Activated CD4-positive, alpha-beta memory T cell treated with anti-CD3 and anti-CD28 coated beads for 36 hours (primary cell): ENCODE results near the gene NSMCE3. TPM values are rescaled to one million over a fixed set of nuclear protein-coding genes. Genes with fewer than 3 reads are reported as not detected.
"Not testable (repeated sequence)": the region's sequence is repeated elsewhere in the genome, so short reads cannot be mapped to it uniquely, and the experiment has no call there.

Experiments used
- CTCF ChIA-PET: fragments of 350-600 bp; sonication (Branson Sonifier 250); formaldehyde crosslinking; loops from one replicate; lab custom pipeline; 2021; ENCODE audit warnings: antibody characterized with exemption, inconsistent platforms; lab: Charles Lee
- POLR2A ChIA-PET: fragments of 350-600 bp; sonication (Branson Sonifier 250); formaldehyde crosslinking; loops from one replicate; lab custom pipeline; 2021; ENCODE audit warnings: antibody characterized with exemption; lab: Charles Lee
- DNase-seq: peaks from one replicate; pipeline ENCODE4 v3.0.0-alpha.2; 2020
- H3K27ac Mint-ChIP-seq: one replicate; pipeline ENCODE4 v1.8.0; 2021; ENCODE audit warnings: mixed read lengths
- H3K27me3 Mint-ChIP-seq: one replicate; pipeline ENCODE4 v1.8.0; 2021; ENCODE audit warnings: mixed read lengths
- H3K36me3 Mint-ChIP-seq: one replicate; pipeline ENCODE4 v1.8.0; 2021; ENCODE audit warnings: mixed read lengths
- H3K4me1 Mint-ChIP-seq: one replicate; pipeline ENCODE4 v1.8.0; 2021; ENCODE audit warnings: low read depth, mixed read lengths
- H3K4me3 Mint-ChIP-seq: one replicate; pipeline ENCODE4 v1.8.0; 2021; ENCODE audit warnings: mild to moderate bottlenecking, mixed read lengths
- H3K9me3 Mint-ChIP-seq: one replicate; pipeline ENCODE4 v1.8.0; 2021; ENCODE audit warnings: mixed read lengths
- intact Hi-C: fragments of 100-400 bp; cut with micrococcal nuclease; formaldehyde crosslinking; loops from one replicate; pipeline ENCODE4 v1.15.1; 2023
- total RNA-seq, 2 experiments: library from RNA; stranded (reverse); gene quantifications; one replicate each; pipeline ENCODE4 v1.2.3, GENCODE V29; 2021

The NSMCE3 gene
- total RNA-seq, 2 experiments from 2014 or later: 7.7 TPM

GRCh38 chr15:29226436-29227208 is 43.0 kb downstream of the NSMCE3 start:
- ChIA-PET CTCF (no interaction called here), POLR2A (no interaction called here)
- Mint-ChIP-seq H3K36me3 (no peaks in the 10 kb centered on the region), H3K27ac (no peak overlapping the region), H3K9me3 (no peaks in the 10 kb centered on the region), H3K4me3 (no peak overlapping the region), H3K27me3 (peaks cover 30% of the 10 kb centered on the region), H3K4me1 (no peaks in the 10 kb centered on the region)
- intact Hi-C loops: no loop called here
- no peak for DNase-seq

GRCh38 chr15:29225534-29226234 is 43.9 kb downstream of the NSMCE3 start:
- CTCF ChIA-PET: no interaction called here
- Mint-ChIP-seq H3K4me1 (no peaks in the 10 kb centered on the region), H3K36me3 (no peaks in the 10 kb centered on the region), H3K27me3 (peaks cover 29% of the 10 kb centered on the region), H3K27ac (no peak overlapping the region), H3K4me3 (no peak overlapping the region), H3K9me3 (no peaks in the 10 kb centered on the region)
- intact Hi-C loops: no loop called here
- DNase-seq: no peak
- POLR2A ChIA-PET: no interaction called here

- H3K4me1 Mint-ChIP-seq, H3K4me3 Mint-ChIP-seq, POLR2A ChIA-PET, CTCF ChIA-PET, H3K9me3 Mint-ChIP-seq, H3K27ac Mint-ChIP-seq, H3K36me3 Mint-ChIP-seq, DNase-seq, intact Hi-C loops: not testable (repeated sequence)
- H3K27me3 Mint-ChIP-seq: peaks cover 26% of the 10 kb centered on the region
These were observed 44.6 kb downstream of the NSMCE3 start for GRCh38 chr15:29224987-29225363.

GRCh38 chr15:29224235-29224986 is 45.2 kb downstream of the NSMCE3 start:
- DNase-seq, H3K4me3 Mint-ChIP-seq, H3K9me3 Mint-ChIP-seq, CTCF ChIA-PET, H3K36me3 Mint-ChIP-seq, H3K27ac Mint-ChIP-seq, intact Hi-C loops, H3K4me1 Mint-ChIP-seq, POLR2A ChIA-PET: not testable (repeated sequence)
- peaks cover 28% of the 10 kb centered on the region for H3K27me3 Mint-ChIP-seq

- CTCF ChIA-PET: no interaction called here
- no peaks in the 10 kb centered on the region for H3K36me3 Mint-ChIP-seq
- intact Hi-C loops: no loop called here
- no peaks in the 10 kb centered on the region for H3K4me1 Mint-ChIP-seq
- H3K4me3 Mint-ChIP-seq: no peak overlapping the region
- DNase-seq: no peak
- POLR2A ChIA-PET: no interaction called here
- peaks cover 28% of the 10 kb centered on the region for H3K27me3 Mint-ChIP-seq
- H3K27ac Mint-ChIP-seq: no peak overlapping the region
- no peaks in the 10 kb centered on the region for H3K9me3 Mint-ChIP-seq
These were observed 46.0 kb downstream of the NSMCE3 start for GRCh38 chr15:29223640-29224039.

GRCh38 chr15:29222129-29222853 is 47.3 kb downstream of the NSMCE3 start:
- no peak overlapping the region for H3K27ac Mint-ChIP-seq
- H3K4me3 Mint-ChIP-seq: no peak overlapping the region
- POLR2A ChIA-PET: no interaction called here
- CTCF ChIA-PET: no interaction called here
- no peaks in the 10 kb centered on the region for H3K36me3 Mint-ChIP-seq
- H3K27me3 Mint-ChIP-seq: peaks cover 29% of the 10 kb centered on the region
- no peaks in the 10 kb centered on the region for H3K4me1 Mint-ChIP-seq
- DNase-seq: no peak
- intact Hi-C loops: no loop called here
- H3K9me3 Mint-ChIP-seq: no peaks in the 10 kb centered on the region

GRCh38 chr15:29220852-29221251 is 48.8 kb downstream of the NSMCE3 start:
- intact Hi-C loops: no loop called here
- H3K36me3 Mint-ChIP-seq: no peaks in the 10 kb centered on the region
- ChIA-PET CTCF (no interaction called here), POLR2A (no interaction called here)
- no peak overlapping the region for H3K27ac Mint-ChIP-seq
- H3K4me1 Mint-ChIP-seq: no peaks in the 10 kb centered on the region
- no peak for DNase-seq
- H3K4me3 Mint-ChIP-seq: no peak overlapping the region
- H3K27me3 Mint-ChIP-seq: peaks cover 22% of the 10 kb centered on the region
- H3K9me3 Mint-ChIP-seq: no peaks in the 10 kb centered on the region

GRCh38 chr15:29216955-29217354 is 52.7 kb downstream of the NSMCE3 start:
- no peaks in the 10 kb centered on the region for H3K4me1 Mint-ChIP-seq
- peaks cover 21% of the 10 kb centered on the region for H3K27me3 Mint-ChIP-seq
- POLR2A ChIA-PET: no interaction called here
- no peaks in the 10 kb centered on the region for H3K9me3 Mint-ChIP-seq
- DNase-seq: no peak
- H3K4me3 Mint-ChIP-seq: no peak overlapping the region
- intact Hi-C loops: no loop called here
- CTCF ChIA-PET: no interaction called here
- H3K27ac Mint-ChIP-seq: no peak overlapping the region
- H3K36me3 Mint-ChIP-seq: no peaks in the 10 kb centered on the region
